H1 (cell line): Measurements from ENCODE around the gene KRTAP9-6. TPM values are rescaled to one million over a fixed set of nuclear protein-coding genes. Genes with fewer than 3 reads are reported as not detected.

Experiments used
- CTCF ChIA-PET: fragments of 300-600 bp; sonication (Branson Sonifier 250); formaldehyde crosslinking; loops from one replicate; lab custom pipeline; 2021; ENCODE audit not compliant: partially characterized antibody; lab: Charles Lee
- POLR2A ChIA-PET: fragments of 300-600 bp; sonication (Branson Sonifier 250); formaldehyde crosslinking; loops from one replicate; lab custom pipeline; 2021; ENCODE audit warnings: inconsistent platforms; ENCODE audit not compliant: partially characterized antibody; lab: Charles Lee
- DNase-seq, 2 experiments: peaks; one replicate each; pipeline versions ENCODE4 v3.0.0 to v3.0.0-alpha.2; 2010 to 2022; ENCODE audit warnings: low spot score in 2 of 2, low read depth in 1 of 2, mixed read lengths in 1 of 2
- FAIRE-seq: peaks from 2 replicates; lab custom pipeline; 2011; peaks lifted over from hg19 to GRCh38; lab: Jason Lieb, UNC
- H2AFZ ChIP-seq: 2 replicates; pipeline ENCODE4 v1.8.1; 2012; ENCODE audit warnings: low read length, inconsistent platforms
- H2AK5ac ChIP-seq: 2 replicates; pipeline ENCODE4 v1.6.1; 2013; ENCODE audit warnings: low read depth, low read length
- H2BK120ac ChIP-seq: replicated peaks from 2 replicates; pipeline ENCODE3; 2013; ENCODE audit warnings: low read depth, low read length, inconsistent platforms
- H2BK12ac ChIP-seq: 2 replicates; pipeline ENCODE4 v1.6.1; 2013; ENCODE audit warnings: low read depth, low read length
- H2BK15ac ChIP-seq: 2 replicates; pipeline ENCODE4 v1.6.1; 2013; ENCODE audit warnings: low read length
- H2BK20ac ChIP-seq: 2 replicates; pipeline ENCODE4 v1.6.1; 2013; ENCODE audit warnings: low read length
- H2BK5ac ChIP-seq: 2 replicates; pipeline ENCODE4 v1.6.1; 2013; ENCODE audit warnings: low read depth, low read length
- H3K14ac ChIP-seq: 2 replicates; pipeline ENCODE4 v1.6.1; 2013; ENCODE audit warnings: inconsistent platforms; ENCODE audit not compliant: insufficient read length
- H3K18ac ChIP-seq: 2 replicates; pipeline ENCODE4 v1.6.1; 2013; ENCODE audit warnings: low read length; ENCODE audit errors: extremely low read depth
- H3K23ac ChIP-seq: 2 replicates; pipeline ENCODE4 v1.6.1; 2013; ENCODE audit warnings: inconsistent platforms; ENCODE audit not compliant: insufficient read length
- H3K23me2 ChIP-seq: 2 replicates; pipeline ENCODE4 v1.6.1; 2013; ENCODE audit warnings: low read depth, low read length
- H3K27ac ChIP-seq: 2 replicates; pipeline ENCODE4 v1.6.1; 2011; ENCODE audit warnings: low read depth, low read length, inconsistent platforms
- H3K27me3 ChIP-seq, 4 experiments: replicated peaks in 1 of 4; 1 replicate in 1 of 4; 2 replicates in 3 of 4; pipeline versions ENCODE4 v1.6.1 to v1.8.1; 2011 to 2013; ENCODE audit warnings: low read length in 3 of 4, mild to moderate bottlenecking in 3 of 4, inconsistent platforms in 2 of 4, mixed read lengths in 2 of 4, moderate library complexity in 1 of 4; ENCODE audit not compliant: control insufficient read depth in 3 of 4, insufficient read depth in 3 of 4; ENCODE audit errors: extremely low read depth in 1 of 4
- H3K36me3 ChIP-seq, 4 experiments: 2 replicates each; pipeline versions ENCODE4 v1.6.1 to v1.8.1; 2011 to 2013; ENCODE audit warnings: mild to moderate bottlenecking in 4 of 4, low read length in 3 of 4, moderate library complexity in 2 of 4, control low read depth in 1 of 4, inconsistent platforms in 1 of 4; ENCODE audit not compliant: insufficient read depth in 4 of 4, control insufficient read depth in 2 of 4
- H3K4ac ChIP-seq: replicated peaks from 2 replicates; pipeline ENCODE3; 2013; ENCODE audit warnings: low read length, low read depth, mixed read lengths, inconsistent platforms; ENCODE audit not compliant: insufficient read length
- H3K4me1 ChIP-seq, 4 experiments: replicated peaks in 1 of 4; 1 replicate in 1 of 4; 2 replicates in 3 of 4; pipeline versions ENCODE4 v1.6.1 to v1.8.1; 2011 to 2013; ENCODE audit warnings: low read length in 3 of 4, inconsistent platforms in 2 of 4, mixed read lengths in 1 of 4; ENCODE audit not compliant: insufficient read depth in 4 of 4, control insufficient read depth in 3 of 4
- H3K4me2 ChIP-seq, 2 experiments: 2 replicates each; pipeline versions ENCODE4 v1.6.1 to v1.8.1; 2011 to 2013; ENCODE audit warnings: low read depth in 2 of 2, low read length in 2 of 2, control low read depth in 1 of 2, inconsistent platforms in 1 of 2, mild to moderate bottlenecking in 1 of 2; ENCODE audit not compliant: insufficient read depth in 1 of 2
- H3K4me3 ChIP-seq, 4 experiments: fragments of 200-600, 300-600 bp in 1 of 4; sonication (generic), shearing (Covaris generic), sonication (Bioruptor Twin) in 1 of 4; 2 replicates each; pipeline versions ENCODE4 v1.5.1 to v1.8.1; 2011 to 2016; ENCODE audit warnings: low read length in 4 of 4, low read depth in 3 of 4, control low read depth in 2 of 4, inconsistent platforms in 2 of 4, mild to moderate bottlenecking in 2 of 4, mixed read lengths in 1 of 4, moderate library complexity in 1 of 4; ENCODE audit not compliant: insufficient read depth in 2 of 4; ENCODE audit errors: extremely low read depth in 1 of 4
- H3K56ac ChIP-seq: replicated peaks from 2 replicates; pipeline ENCODE3; 2013; ENCODE audit warnings: low read depth, mild to moderate bottlenecking, mixed read lengths, low read length, inconsistent platforms; ENCODE audit not compliant: insufficient read length
- H3K79me1 ChIP-seq: 2 replicates; pipeline ENCODE4 v1.6.1; 2013; ENCODE audit warnings: low read depth, low read length, control low read depth
- H3K79me2 ChIP-seq, 2 experiments: 2 replicates each; pipeline versions ENCODE4 v1.6.1 to v1.8.1; 2012 to 2013; ENCODE audit warnings: low read length in 2 of 2, mild to moderate bottlenecking in 2 of 2, inconsistent platforms in 1 of 2; ENCODE audit not compliant: insufficient read depth in 2 of 2, control insufficient read depth in 1 of 2
- H3K9ac ChIP-seq, 4 experiments: replicated peaks in 1 of 4; 1 replicate in 1 of 4; 2 replicates in 3 of 4; pipeline versions ENCODE4 v1.6.1 to v1.8.1; 2011 to 2013; ENCODE audit warnings: low read depth in 3 of 4, low read length in 3 of 4, control low read depth in 2 of 4, mild to moderate bottlenecking in 2 of 4, moderate library complexity in 2 of 4, inconsistent platforms in 1 of 4; ENCODE audit errors: extremely low read depth in 1 of 4
- H3K9me3 ChIP-seq, 2 experiments: 2 replicates each; pipeline versions ENCODE4 v1.6.1 to v1.8.1; 2012 to 2013; ENCODE audit warnings: mild to moderate bottlenecking in 2 of 2, moderate library complexity in 2 of 2, control low read depth in 1 of 2, inconsistent platforms in 1 of 2, low read depth in 1 of 2, low read length in 1 of 2, mixed read lengths in 1 of 2; ENCODE audit not compliant: insufficient read depth in 2 of 2
- H4K20me1 ChIP-seq, 2 experiments: replicated peaks in 1 of 2; 2 replicates each; pipeline versions ENCODE3 to v1.8.1; 2011 to 2013; ENCODE audit warnings: inconsistent platforms in 2 of 2, low read length in 2 of 2, mild to moderate bottlenecking in 1 of 2; ENCODE audit not compliant: insufficient read depth in 2 of 2, control insufficient read depth in 1 of 2
- H4K5ac ChIP-seq: 2 replicates; pipeline ENCODE4 v1.6.1; 2013; ENCODE audit warnings: low read length, low read depth, mixed read lengths, inconsistent platforms; ENCODE audit not compliant: insufficient read length
- H4K8ac ChIP-seq: 2 replicates; pipeline ENCODE4 v1.8.0; 2013; ENCODE audit warnings: mild to moderate bottlenecking, moderate library complexity, low read length, inconsistent platforms; ENCODE audit not compliant: insufficient read depth; ENCODE audit errors: extremely low read depth
- H4K91ac ChIP-seq: replicated peaks from 2 replicates; pipeline ENCODE3; 2013; ENCODE audit warnings: low read length, mixed read lengths, inconsistent platforms; ENCODE audit not compliant: insufficient read length
- RXRA ChIP-seq: IDR thresholded peaks from 2 replicates; pipeline ENCODE4 v1.6.1; 2011; ENCODE audit warnings: low read depth, mild to moderate bottlenecking, low read length, moderate library complexity; ENCODE audit not compliant: insufficient read depth
- WGBS, 2 experiments: shearing (Covaris generic) in 1 of 2; methylation state at CpG; one replicate each; pipeline versions ENCODE4 v1.1.6 to v1.1.7; 2013 to 2015; ENCODE audit warnings: low lambda C conversion rate in 2 of 2, mixed read lengths in 2 of 2, inconsistent platforms in 1 of 2, low coverage in 1 of 2, missing lambda C conversion rate in 1 of 2; ENCODE audit not compliant: insufficient replicate concordance in 2 of 2, insufficient coverage in 1 of 2, insufficient read length in 1 of 2; ENCODE audit errors: extremely low coverage in 1 of 2, missing lambda C conversion rate in 1 of 2; 5-methylcytosine and 5-hydroxymethylcytosine counted together
- polyA plus RNA-seq, 7 experiments: library from polyadenylated mRNA; depleted of rRNA in 3 of 7; stranded (reverse) in 5 of 7; unstranded in 2 of 7; fragments of >200 nt in 5 of 7; fragments of 200-250 nt in 2 of 7; gene quantifications; 1 replicate in 5 of 7; 2 replicates in 1 of 7; 4 replicates in 1 of 7; pipeline versions ENCODE4 v1.2.1 to v1.2.3, GENCODE V29; 2011 to 2013; ENCODE audit warnings: missing spikeins in 2 of 7, mixed read lengths in 2 of 7
- total RNA-seq: library from RNA; stranded (reverse); fragmentation: NEBNext Ultra II Directional; extraction: Animal tissue kit (Norgen Biotek cat#: 25700); gene quantifications from 2 replicates; pipeline ENCODE4 v1.2.1, GENCODE V29; 2021

The KRTAP9-6 gene
- total and polyA plus RNA-seq, 2 of the 8 experiments (the other 6 are each of a cell fraction or from before 2014, with no cell fraction given) = not detected

GRCh38 chr17:41308251-41308917 is 43.2 kb downstream of the KRTAP9-6 start:
- H3K9ac ChIP-seq = no peak overlapping the region
- H3K4ac ChIP-seq = no peak overlapping the region
- no peak overlapping the region for H3K4me2 ChIP-seq
- no peak overlapping the region for H3K18ac ChIP-seq
- H3K56ac ChIP-seq = no peak overlapping the region
- no peak overlapping the region for H2BK20ac ChIP-seq
- H3K4me1 ChIP-seq = no peaks in the 10 kb centered on the region; a peak in 2 of 7 replicates
- no peak overlapping the region for H2AK5ac ChIP-seq
- H4K91ac ChIP-seq = no peak overlapping the region
- POLR2A ChIA-PET = no interaction called here
- H3K14ac ChIP-seq = no peak overlapping the region
- CTCF ChIA-PET = interaction anchor here (1.7 kb wide), 1 partner anchor 14 kb away, joined by 4 read pairs; no protein-coding TSS in a partner anchor
- no peak overlapping the region for H4K5ac ChIP-seq
- no peak overlapping the region for H3K23ac ChIP-seq
- H3K4me3 ChIP-seq = no peak overlapping the region
- 85% methylated on average over 9 of the region's 10 CpGs; no CpG with 5 or more reads in 1 of the 2 experiments for WGBS, 2 experiments
- H4K8ac ChIP-seq = no peak overlapping the region
- 0 out of 2 replicates have a peak overlapping the region, but pooled peaks have one; percentile 39 for H2BK5ac ChIP-seq
- no peaks in the 10 kb centered on the region for H3K9me3 ChIP-seq
- H3K36me3 ChIP-seq = no peaks in the 10 kb centered on the region
- H2AFZ ChIP-seq = no peak overlapping the region
- no peaks in the 10 kb centered on the region; a peak in 1 of 7 replicates for H3K27me3 ChIP-seq
- no peaks in the 10 kb centered on the region for H4K20me1 ChIP-seq
- H3K27ac ChIP-seq = no peak overlapping the region
- no peak overlapping the region for H2BK12ac ChIP-seq
- H3K79me1 ChIP-seq = no peaks in the 10 kb centered on the region
- no peak overlapping the region for H2BK120ac ChIP-seq
- FAIRE-seq (no peak), DNase-seq (no peak)
- H2BK15ac ChIP-seq = peak overlapping the region; percentile 46; the same call in 1 of the 2 replicates
- no peaks in the 10 kb centered on the region; the same call in 1 of the 2 replicates for H3K23me2 ChIP-seq
- no peaks in the 10 kb centered on the region for H3K79me2 ChIP-seq
- TF ChIP-seq RXRA = no peak
